Heart left ventricle (tissue), 16 donors: ENCODE measurements around the gene CMPK2. TPM values are rescaled to one million over a fixed set of nuclear protein-coding genes. Genes with fewer than 3 reads are reported as not detected.
A peak's percentile ranks its signal among the peaks of the same experiment; 100 is the strongest.

ENCODE experiments used
- ATAC-seq, 4 donors: fragments of 200-7000 bp; cut with Tn5 transposase; one replicate each; pipeline ENCODE4 v1.9.1; 2020 to 2022; ENCODE audit warnings: moderate library complexity in 4 of 4, mild to moderate bottlenecking in 3 of 4, moderate number of reproducible peaks in 1 of 4
- DNase-seq, 5 donors: peaks; one replicate each; pipeline ENCODE4 v3.0.0-alpha.2; 2020
- H3K27ac ChIP-seq, 12 donors: fragments of 200-600 bp; sonication (generic) in 4 of 12; one replicate each; pipeline versions ENCODE4 v1.5.0 to v1.8.0; 2016 to 2022; ENCODE audit warnings: mild to moderate bottlenecking in 2 of 12
- H3K27me3 ChIP-seq, 9 donors: fragments of 200-600 bp; sonication (generic) in 2 of 9; one replicate each; pipeline versions ENCODE4 v1.5.1 to v1.8.0; 2016 to 2022; ENCODE audit warnings: mild to moderate bottlenecking in 3 of 9
- H3K36me3 ChIP-seq, 9 donors: fragments of 200-600 bp; sonication (generic) in 2 of 9; one replicate each; pipeline versions ENCODE4 v1.5.0 to v1.8.0; 2018 to 2022; ENCODE audit warnings: mild to moderate bottlenecking in 2 of 9
- H3K4me1 ChIP-seq, 12 donors: fragments of 200-600 bp; sonication (generic) in 4 of 12; one replicate each; pipeline versions ENCODE4 v1.5.0 to v1.8.0; 2016 to 2022; ENCODE audit warnings: mild to moderate bottlenecking in 3 of 12
- H3K4me3 ChIP-seq, 12 donors: fragments of 200-600 bp; sonication (generic) in 4 of 12; one replicate each; pipeline versions ENCODE4 v1.5.0 to v1.8.0; 2017 to 2022; ENCODE audit warnings: mild to moderate bottlenecking in 9 of 12, moderate library complexity in 4 of 12
- H3K9me3 ChIP-seq, 12 donors: fragments of 200-600 bp; sonication (generic) in 4 of 12; one replicate each; pipeline versions ENCODE4 v1.5.0 to v1.8.0; 2016 to 2022; ENCODE audit warnings: mild to moderate bottlenecking in 1 of 12
- POLR2A ChIP-seq, 2 donors: fragments of 450-650 bp; IDR thresholded peaks; one replicate each; pipeline ENCODE4 v1.6.1; 2017; ENCODE audit warnings: antibody characterized with exemption in 2 of 2, mild to moderate bottlenecking in 2 of 2, moderate library complexity in 2 of 2
- whole genome bisulfite sequencing, 4 donors: extraction: QIAGEN DNeasy Blood & Tissue Kit in 2 of 4; methylation state at CpG; one replicate each; pipeline versions ENCODE4 v1.1.5 to v1.1.7; 2013 to 2018; 5-methylcytosine and 5-hydroxymethylcytosine counted together
- intact Hi-C, 10 donors: fragments of 100-400 bp; cut with DNase I; formaldehyde crosslinking; loops; one replicate each; pipeline versions ENCODE4 v1.11.1 to v1.14.2; 2022
- polyA plus RNA-seq, 2 donors: library from polyadenylated mRNA; stranded (reverse); fragments of 200-250 nt; gene quantifications; one replicate each; pipeline ENCODE4 v1.2.3, GENCODE V29; 2013
- total RNA-seq, 9 donors: library from RNA; depleted of rRNA in 2 of 9; stranded (reverse); fragments of >200 nt in 2 of 9; fragmentation: NEBNext Ultra II Directional in 3 of 9; extraction: Animal tissue kit (Norgen Biotek cat#: 25700) in 3 of 9; gene quantifications; one replicate each; pipeline versions ENCODE4 v1.1.0 to v1.2.4, GENCODE V29; 2016 to 2023
- TF ChIP-seq, protein P1 (sequence below), 12 donors: fragments of 200-600 bp; sonication (generic) in 4 of 12; IDR thresholded peaks; one replicate each; pipeline versions ENCODE4 v1.5.0 to v1.8.0; 2018 to 2022; ENCODE audit warnings: antibody characterized with exemption in 12 of 12, mild to moderate bottlenecking in 5 of 12
- donor health status: ischemic (EF 13 %, LVEDD 7.1; RV severe dilation, severe dysfunction).
- donor health status: healthy with polysubstance abuse.
- donor health status: DM: no; HTN: yes; CAD: no.
- donor health status: DM: no; HTN: no; CAD: no.
- donor health status: ischemic (EF 25% LVEDD 6.9; RV normal size, moderate dysfunction).
- donor health status: ischemic (EF 25% LVEDD 5.7; RV mildly dilated, moderate dysfunction).
- donor health status: healthy.
- donor health status: DM: yes; HTN: yes; CAD: no.
- donor health status: ischemic (EF 35%, LVEDD 5.7; RV mildly dilated, moderate dysfunction).
- donor health status: nonischemic (EF 11% LVEDD 7.7; RV severe dilation, severe dysfunction).
- donor health status: DM: yes; HTN: yes; CAD: no.
- donor health status: PGD.
- donor health status: ischemic (EF 29% LVEDD 5.4; RV normal size, mild dysfunction).
- donor health status: nonischemic (EF 23%, LVEDD 6.1; RV moderate dilation, normal function).

The CMPK2 gene
- total and polyA plus RNA-seq, 11 donors, result 2.0 to 33.2 (median 6.0) TPM

DNA sequence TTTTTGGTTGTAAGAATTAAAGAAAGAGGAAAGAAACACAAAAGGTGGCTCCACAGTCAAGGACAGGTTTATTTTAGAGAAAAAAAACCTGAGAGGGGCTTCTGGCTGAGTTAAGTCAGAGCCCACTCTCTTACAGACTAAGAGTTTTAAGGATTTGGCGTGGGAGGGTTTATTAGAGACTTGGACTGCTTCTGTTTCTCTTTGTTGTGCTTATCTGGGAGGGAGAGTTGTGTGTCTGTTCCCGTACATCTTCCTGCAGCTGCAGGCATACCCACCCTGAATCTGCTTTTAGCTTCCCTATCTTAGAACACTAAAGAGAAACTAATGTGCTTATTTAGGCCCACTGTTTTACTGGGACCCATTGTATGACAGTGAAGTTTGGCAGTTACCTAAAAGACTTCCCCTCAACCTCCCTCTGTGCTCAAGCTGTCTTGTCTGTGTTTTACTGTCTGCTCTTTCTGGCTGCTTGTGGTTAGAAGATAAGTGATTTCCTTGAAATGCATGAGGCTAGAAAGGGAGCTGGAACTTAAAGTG, 14.6 kb upstream of the CMPK2 start:
- DNase-seq (no peak), ATAC-seq (peak in 1 of 4 donors; percentile 29)
- Histone ChIP-seq H3K4me1 (peaks cover 0 to 76% (median 16%) of the 10 kb centered on the region in 12 donors), H3K4me3 (peak overlapping the region in 7 of 12 donors; percentile 0 to 78 (median 51)), H3K36me3 (peaks cover 0 to 5% (median 0%) of the 10 kb centered on the region in 9 donors), H3K27me3 (no peaks in the 10 kb centered on the region), H3K27ac (peak overlapping the region in 7 of 12 donors; percentile 6 to 64 (median 21)), H3K9me3 (no peaks in the 10 kb centered on the region)
- no peak for TF ChIP-seq POLR2A (IDR thresholded peaks at IDR 0.05)
- TF ChIP-seq, protein P1, sequence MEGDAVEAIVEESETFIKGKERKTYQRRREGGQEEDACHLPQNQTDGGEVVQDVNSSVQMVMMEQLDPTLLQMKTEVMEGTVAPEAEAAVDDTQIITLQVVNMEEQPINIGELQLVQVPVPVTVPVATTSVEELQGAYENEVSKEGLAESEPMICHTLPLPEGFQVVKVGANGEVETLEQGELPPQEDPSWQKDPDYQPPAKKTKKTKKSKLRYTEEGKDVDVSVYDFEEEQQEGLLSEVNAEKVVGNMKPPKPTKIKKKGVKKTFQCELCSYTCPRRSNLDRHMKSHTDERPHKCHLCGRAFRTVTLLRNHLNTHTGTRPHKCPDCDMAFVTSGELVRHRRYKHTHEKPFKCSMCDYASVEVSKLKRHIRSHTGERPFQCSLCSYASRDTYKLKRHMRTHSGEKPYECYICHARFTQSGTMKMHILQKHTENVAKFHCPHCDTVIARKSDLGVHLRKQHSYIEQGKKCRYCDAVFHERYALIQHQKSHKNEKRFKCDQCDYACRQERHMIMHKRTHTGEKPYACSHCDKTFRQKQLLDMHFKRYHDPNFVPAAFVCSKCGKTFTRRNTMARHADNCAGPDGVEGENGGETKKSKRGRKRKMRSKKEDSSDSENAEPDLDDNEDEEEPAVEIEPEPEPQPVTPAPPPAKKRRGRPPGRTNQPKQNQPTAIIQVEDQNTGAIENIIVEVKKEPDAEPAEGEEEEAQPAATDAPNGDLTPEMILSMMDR (IDR thresholded peaks at IDR 0.05), result no peak
- 50 to 60% (median 56%) methylated on average over 2 of the region's 2 CpGs for WGBS, 4 donors
- intact Hi-C loops, result no loop called here

DNA sequence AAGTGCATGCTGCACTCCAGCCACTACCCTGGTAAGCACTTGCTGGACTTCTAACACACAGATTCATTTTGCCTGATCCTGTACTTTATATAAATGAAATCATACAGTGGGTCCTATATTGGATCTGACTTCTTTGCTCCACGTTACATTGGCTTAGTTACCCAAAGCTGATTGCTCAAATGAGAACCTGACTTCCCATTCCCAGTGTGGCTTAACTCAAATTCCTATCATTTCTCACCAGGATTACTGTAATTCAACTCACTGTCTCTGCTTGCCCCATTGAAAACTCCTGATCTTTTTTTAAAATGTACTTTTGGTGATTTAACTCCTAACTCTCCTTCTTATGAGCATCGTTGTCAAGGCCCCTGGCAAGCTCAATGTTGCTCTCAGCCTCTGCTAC, 13.3 kb upstream of the CMPK2 start:
- intact Hi-C loops, result no loop called here
- H3K27me3 ChIP-seq, result no peaks in the 10 kb centered on the region
- WGBS, 4 donors, result 62 to 73% (median 66%) methylated on average over 2 of the region's 2 CpGs
- TF ChIP-seq POLR2A (IDR thresholded peaks at IDR 0.05), result no peak
- TF ChIP-seq, protein P1 (IDR thresholded peaks at IDR 0.05), result no peak
- peaks cover 0 to 74% (median 16%) of the 10 kb centered on the region in 12 donors for H3K4me1 ChIP-seq
- H3K27ac ChIP-seq, result peak overlapping the region in 2 of 12 donors; percentile 6 to 49
- ATAC-seq (no peak), DNase-seq (no peak)
- peaks cover 0 to 4% (median 0%) of the 10 kb centered on the region in 12 donors for H3K9me3 ChIP-seq
- H3K36me3 ChIP-seq, result no peaks in the 10 kb centered on the region
- peak overlapping the region in 10 of 12 donors; percentile 16 to 78 (median 60) for H3K4me3 ChIP-seq

DNA sequence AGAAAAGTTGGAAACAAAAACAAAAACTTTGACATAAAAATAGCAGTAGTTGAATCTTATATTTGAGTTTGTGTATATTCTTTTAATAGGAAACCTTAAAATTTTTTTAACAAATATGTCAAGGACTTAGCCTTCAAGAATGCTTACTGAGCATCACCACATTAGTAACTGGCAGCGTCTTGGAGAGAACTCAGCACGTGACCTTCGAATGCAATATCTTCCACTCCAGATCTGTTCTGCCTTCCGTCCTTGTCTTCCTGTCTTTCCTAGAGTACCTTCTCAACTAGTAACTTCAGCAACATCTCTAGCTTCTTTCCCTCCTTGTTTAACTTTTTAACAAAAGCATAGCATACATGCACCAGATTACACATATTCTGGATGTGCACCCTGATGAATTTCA, 12.8 kb upstream of the CMPK2 start:
- H3K4me1 ChIP-seq, result peaks cover 0 to 69% (median 14%) of the 10 kb centered on the region in 12 donors
- peaks cover 0 to 6% (median 0%) of the 10 kb centered on the region in 12 donors for H3K9me3 ChIP-seq
- DNase-seq, result no peak
- intact Hi-C loops, result no loop called here
- no peaks in the 10 kb centered on the region for H3K36me3 ChIP-seq
- TF ChIP-seq, protein P1 (IDR thresholded peaks at IDR 0.05), result no peak
- TF ChIP-seq POLR2A (IDR thresholded peaks at IDR 0.05), result no peak
- no peak for ATAC-seq
- H3K4me3 ChIP-seq, result peak overlapping the region in 10 of 12 donors; percentile 16 to 78 (median 60)
- H3K27me3 ChIP-seq, result no peaks in the 10 kb centered on the region
- WGBS, 4 donors, result 52 to 69% (median 60%) methylated on average over 4 of the region's 4 CpGs
- peak overlapping the region in 7 of 12 donors; percentile 54 to 89 (median 73) for H3K27ac ChIP-seq

DNA sequence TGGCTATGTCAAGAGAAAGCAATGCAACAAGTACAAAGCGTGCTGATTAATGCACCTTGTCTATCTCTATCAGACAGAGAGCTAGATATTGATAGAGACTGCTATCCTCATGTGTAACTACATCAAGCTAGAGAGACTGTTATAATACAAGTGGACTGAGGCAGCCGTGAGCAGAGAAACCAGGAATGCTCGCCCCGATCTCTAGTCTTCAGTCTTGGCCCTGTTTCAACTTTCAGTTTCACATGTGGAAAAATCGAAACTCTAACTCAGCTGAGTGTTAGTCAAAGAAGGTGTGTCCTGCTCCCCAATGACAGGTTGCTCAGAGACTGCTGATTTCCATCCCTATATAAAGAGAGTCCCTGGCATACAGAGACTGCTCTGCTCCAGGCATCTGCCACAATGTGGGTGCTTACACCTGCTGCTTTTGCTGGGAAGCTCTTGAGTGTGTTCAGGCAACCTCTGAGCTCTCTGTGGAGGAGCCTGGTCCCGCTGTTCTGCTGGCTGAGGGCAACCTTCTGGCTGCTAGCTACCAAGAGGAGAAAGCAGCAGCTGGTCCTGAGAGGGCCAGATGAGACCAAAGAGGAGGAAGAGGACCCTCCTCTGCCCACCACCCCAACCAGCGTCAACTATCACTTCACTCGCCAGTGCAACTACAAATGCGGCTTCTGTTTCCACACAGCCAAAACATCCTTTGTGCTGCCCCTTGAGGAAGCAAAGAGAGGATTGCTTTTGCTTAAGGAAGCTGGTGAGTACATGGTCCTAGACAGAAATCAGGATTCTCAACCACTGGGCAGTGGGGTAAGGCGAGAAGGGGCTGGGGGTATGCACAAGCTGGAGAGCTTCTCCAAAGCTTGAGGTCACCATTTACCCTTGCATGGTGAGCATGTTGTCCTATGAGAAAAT, 11.9 kb upstream of the CMPK2 start, which contains the start of gene RSAD2:
Gene RSAD2, plus strand, starts transcription at position 376 of the 903 bp plus-strand sequence. Its CDS starts 24 bp downstream, at position 400.
- intact Hi-C loops, result no loop called here
- H3K27ac ChIP-seq, result peak within 1 kb of the TSS in 11 of 12 donors; percentile 46 to 89 (median 73)
- no peaks in the 10 kb centered on the region for H3K36me3 ChIP-seq
- peaks cover 0 to 6% (median 0%) of the 10 kb centered on the region in 12 donors for H3K9me3 ChIP-seq
- H3K27me3 ChIP-seq, result no peaks in the 10 kb centered on the region
- DNase-seq (peak in 3 of 5 donors; percentile 27 to 50 (median 33)), ATAC-seq (peak; percentile 67 to 87 (median 78))
- TF ChIP-seq, protein P1 (IDR thresholded peaks at IDR 0.05), result peak in 5 of 12 donors; percentile 6 to 34 (median 16)
- no peak for TF ChIP-seq POLR2A (IDR thresholded peaks at IDR 0.05)
- H3K4me3 ChIP-seq, result peak within 1 kb of the TSS; percentile 39 to 78 (median 56)
- 27 to 35% (median 30%) methylated on average over 10 of the region's 10 CpGs for WGBS, 4 donors
- peaks cover 0 to 64% (median 9%) of the 10 kb centered on the region in 12 donors for H3K4me1 ChIP-seq
